IPS-18c (cell line): ENCODE data around the gene LRRK1.
"Not testable (repeated sequence)": the region's sequence is repeated elsewhere in the genome, so short reads cannot be mapped to it uniquely, and the experiment has no call there.

Experiments
- H3K4me3 ChIP-seq: 2 replicates; pipeline ENCODE4 v1.7.0; 2013; ENCODE audit warnings: low read depth, mild to moderate bottlenecking, low read length, moderate library complexity; ENCODE audit not compliant: insufficient read depth
- H3K9me3 ChIP-seq: one replicate; pipeline ENCODE4 v1.6.1; 2013; ENCODE audit warnings: mild to moderate bottlenecking, low read length, moderate library complexity; ENCODE audit not compliant: control insufficient read depth, insufficient read depth

LRRK1 gene

GRCh38 chr15:101091080-101092017 lies 172.2 kb downstream of the LRRK1 start:
- no peaks in the 10 kb centered on the region for H3K9me3 ChIP-seq
- no peak overlapping the region for H3K4me3 ChIP-seq

GRCh38 chr15:101092156-101092866 lies 173.2 kb downstream of the LRRK1 start:
- Histone ChIP-seq H3K9me3 (no peaks in the 10 kb centered on the region), H3K4me3 (no peak overlapping the region)

- Histone ChIP-seq H3K4me3 (no peak overlapping the region), H3K9me3 (no peaks in the 10 kb centered on the region)
Observed at GRCh38 chr15:101092867-101093202, 173.7 kb downstream of the LRRK1 start.

GRCh38 chr15:101093958-101094357 lies 174.8 kb downstream of the LRRK1 start:
- no peak overlapping the region for H3K4me3 ChIP-seq
- H3K9me3 ChIP-seq = no peaks in the 10 kb centered on the region

- not testable (repeated sequence) for H3K4me3 ChIP-seq, H3K9me3 ChIP-seq
Observed at GRCh38 chr15:101095796-101096406, 176.7 kb downstream of the LRRK1 start.

- H3K4me3 ChIP-seq = no peak overlapping the region
- peaks cover 2% of the 10 kb centered on the region for H3K9me3 ChIP-seq
Observed at GRCh38 chr15:101097111-101097510, 178.0 kb downstream of the LRRK1 start.

- H3K4me3 ChIP-seq = no peak overlapping the region
- H3K9me3 ChIP-seq = peaks cover 2% of the 10 kb centered on the region
Observed at GRCh38 chr15:101099183-101099582, 180.0 kb downstream of the LRRK1 start.

- H3K9me3 ChIP-seq = peaks cover 2% of the 10 kb centered on the region
Observed at GRCh38 chr15:101100118-101100517, 181.0 kb downstream of the LRRK1 start.

GRCh38 chr15:101100593-101101442 lies 181.7 kb downstream of the LRRK1 start:
- Histone ChIP-seq H3K9me3 (peaks cover 2% of the 10 kb centered on the region), H3K4me3 (no peak overlapping the region)

More at GRCh38 chr15:101100118-101100517, 181.0 kb downstream of the LRRK1 start:
- H3K4me3 ChIP-seq = no peak overlapping the region

GRCh38 chr15:101101676-101102075 lies 182.5 kb downstream of the LRRK1 start:
- no peak overlapping the region for H3K4me3 ChIP-seq
- H3K9me3 ChIP-seq = peaks cover 2% of the 10 kb centered on the region

- Histone ChIP-seq H3K9me3 (peaks cover 2% of the 10 kb centered on the region), H3K4me3 (no peak overlapping the region)
Observed at GRCh38 chr15:101102746-101103145, 183.6 kb downstream of the LRRK1 start.

- peaks cover 4% of the 10 kb centered on the region for H3K9me3 ChIP-seq
- H3K4me3 ChIP-seq = no peak overlapping the region
Observed at GRCh38 chr15:101103598-101103997, 184.4 kb downstream of the LRRK1 start.

GRCh38 chr15:101104141-101104540 lies 185.0 kb downstream of the LRRK1 start:
- peaks cover 4% of the 10 kb centered on the region for H3K9me3 ChIP-seq
- no peak overlapping the region for H3K4me3 ChIP-seq

- Histone ChIP-seq H3K9me3 (peaks cover 4% of the 10 kb centered on the region), H3K4me3 (no peak overlapping the region)
Observed at GRCh38 chr15:101105059-101105891, 186.1 kb downstream of the LRRK1 start.

- Histone ChIP-seq H3K9me3 (peaks cover 2% of the 10 kb centered on the region), H3K4me3 (no peak overlapping the region)
Observed at GRCh38 chr15:101107101-101107500, 187.9 kb downstream of the LRRK1 start.
